NCI-H345 (cell line): Measurements from ENCODE around the gene LTBP1.
"Not testable (repeated sequence)": the region's sequence is repeated elsewhere in the genome, so short reads cannot be mapped to it uniquely, and the experiment has no call there.

Experiments used
- DNase-seq: peaks from one replicate; lab custom pipeline; 2025; lab: John Stamatoyannopoulos, UW

The LTBP1 gene

GRCh38 chr2:33042819-33043218, 96.1 kb downstream of the LTBP1 start:
- DNase-seq, result no peak

GRCh38 chr2:33047939-33048338, 101.2 kb downstream of the LTBP1 start:
- DNase-seq, result peak; percentile 40

GRCh38 chr2:33051586-33052360, 105.0 kb downstream of the LTBP1 start:
- DNase-seq, result no peak

- DNase-seq, result no peak
These were observed 105.6 kb downstream of the LTBP1 start for GRCh38 chr2:33052361-33052735.

- not testable (repeated sequence) for DNase-seq
These were observed 106.0 kb downstream of the LTBP1 start for GRCh38 chr2:33052795-33053194.

- DNase-seq, result no peak
These were observed 109.4 kb downstream of the LTBP1 start for GRCh38 chr2:33056170-33056569.

- not testable (repeated sequence) for DNase-seq
These were observed 110.7 kb downstream of the LTBP1 start for GRCh38 chr2:33057307-33058028.

- DNase-seq, result no peak
These were observed 112.1 kb downstream of the LTBP1 start for GRCh38 chr2:33058716-33059470.

GRCh38 chr2:33059471-33060156, 112.9 kb downstream of the LTBP1 start:
- DNase-seq, result no peak

- no peak for DNase-seq
These were observed 113.7 kb downstream of the LTBP1 start for GRCh38 chr2:33060405-33060804.

GRCh38 chr2:33062665-33063250, 116.0 kb downstream of the LTBP1 start:
- DNase-seq, result no peak

GRCh38 chr2:33064349-33064801, 117.6 kb downstream of the LTBP1 start:
- DNase-seq, result no peak

GRCh38 chr2:33067598-33067997, 120.8 kb downstream of the LTBP1 start:
- DNase-seq, result no peak

GRCh38 chr2:33068261-33068660, 121.5 kb downstream of the LTBP1 start:
- no peak for DNase-seq

- DNase-seq, result no peak
These were observed 123.3 kb downstream of the LTBP1 start for GRCh38 chr2:33069894-33070651.

GRCh38 chr2:33071591-33071990, 124.8 kb downstream of the LTBP1 start:
- DNase-seq, result no peak

GRCh38 chr2:33072614-33073013, 125.9 kb downstream of the LTBP1 start:
- no peak for DNase-seq

GRCh38 chr2:33073018-33073417, 126.3 kb downstream of the LTBP1 start:
- no peak for DNase-seq

GRCh38 chr2:33074197-33074596, 127.4 kb downstream of the LTBP1 start:
- DNase-seq, result no peak

- DNase-seq, result no peak
These were observed 130.6 kb downstream of the LTBP1 start for GRCh38 chr2:33077311-33077710.

GRCh38 chr2:33077844-33078243, 131.1 kb downstream of the LTBP1 start:
- DNase-seq, result no peak
